ENCODE measurements around the gene DHRS12.
A peak's percentile ranks its signal among the peaks of the same experiment; 100 is the strongest.

DHRS12 gene, protein sequence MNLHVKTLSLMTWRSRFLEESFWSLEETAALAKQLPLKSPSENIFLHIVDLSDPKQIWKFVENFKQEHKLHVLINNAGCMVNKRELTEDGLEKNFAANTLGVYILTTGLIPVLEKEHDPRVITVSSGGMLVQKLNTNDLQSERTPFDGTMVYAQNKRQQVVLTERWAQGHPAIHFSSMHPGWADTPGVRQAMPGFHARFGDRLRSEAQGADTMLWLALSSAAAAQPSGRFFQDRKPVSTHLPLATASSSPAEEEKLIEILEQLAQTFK

DNA sequence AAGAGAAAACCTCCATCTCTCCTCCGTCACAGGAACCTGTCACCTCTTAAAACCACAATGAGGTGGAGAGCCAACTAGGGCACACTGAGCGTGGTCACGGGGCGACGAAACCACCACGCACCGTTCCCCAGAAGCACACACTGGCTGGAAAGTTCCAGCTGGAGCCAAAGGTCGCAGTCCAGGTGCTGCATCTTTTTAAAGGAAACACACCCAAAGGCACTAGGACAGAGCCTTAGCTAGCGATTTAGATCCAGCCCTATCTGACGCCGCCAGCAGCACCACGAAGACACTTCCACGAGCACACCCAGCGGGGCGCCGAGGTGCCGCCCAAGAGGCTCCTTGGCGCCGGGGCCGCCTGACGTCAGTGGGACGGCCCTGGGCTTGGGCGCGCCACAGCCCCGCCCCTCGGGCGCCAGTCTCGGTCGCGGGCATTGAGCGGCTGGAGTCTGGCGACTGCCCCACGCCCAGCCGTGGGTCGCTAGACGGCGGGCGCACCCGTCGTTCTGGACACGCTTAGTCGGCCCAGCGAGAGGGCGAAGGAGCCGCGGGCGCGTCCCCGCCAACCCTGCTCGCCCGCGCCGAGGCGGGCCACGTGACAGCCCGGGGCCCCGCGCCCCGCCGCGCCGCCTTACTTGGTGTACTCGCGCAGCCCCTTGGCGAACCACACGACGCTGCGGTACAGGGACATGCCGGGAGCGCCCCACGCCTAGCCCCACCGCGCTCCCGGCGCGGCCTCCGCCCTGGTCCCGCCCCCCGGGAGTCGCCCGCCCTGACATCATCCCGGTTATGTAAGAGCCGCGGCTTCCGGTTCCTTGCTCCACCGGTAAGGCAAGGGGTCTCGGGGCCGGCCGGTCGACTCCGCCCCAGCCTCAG lies at the start of gene DHRS12:
Gene DHRS12, minus strand, starts transcription at position 742 of the 873 bp plus-strand sequence. CDS start 4,504 bp downstream, outside the sequence.
- no peak for DNase-seq (ENCODE audit: low read depth)

- no peak for DNase-seq (ENCODE audit: low read depth)
Observed at GRCh38 chr13:51849145-51850101, 45.5 kb upstream of the DHRS12 start.

GRCh38 chr13:51848674-51849073 lies 44.7 kb upstream of the DHRS12 start:
- DNase-seq (ENCODE audit: low read depth): peak; percentile 25

DNA sequence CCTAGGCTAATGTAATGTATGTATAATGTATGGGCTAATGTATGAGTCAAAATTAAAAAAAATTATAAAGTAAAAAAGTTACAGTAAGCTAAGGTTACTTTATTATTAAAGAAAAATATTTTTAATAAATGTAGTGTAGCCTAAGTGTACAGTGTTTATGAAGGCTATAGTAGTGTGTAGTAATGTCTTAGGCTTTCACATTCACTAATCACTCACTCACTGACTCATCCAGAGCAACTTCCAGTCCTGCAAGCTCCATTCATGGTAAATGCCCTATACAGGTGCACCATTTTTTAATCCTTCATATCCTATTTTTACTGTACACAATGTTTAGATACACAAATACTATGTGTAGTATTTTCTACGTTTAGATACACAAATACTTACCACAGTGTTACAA lies 42.8 kb upstream of the DHRS12 start:
- no peak for DNase-seq (ENCODE audit: low read depth)

DNA sequence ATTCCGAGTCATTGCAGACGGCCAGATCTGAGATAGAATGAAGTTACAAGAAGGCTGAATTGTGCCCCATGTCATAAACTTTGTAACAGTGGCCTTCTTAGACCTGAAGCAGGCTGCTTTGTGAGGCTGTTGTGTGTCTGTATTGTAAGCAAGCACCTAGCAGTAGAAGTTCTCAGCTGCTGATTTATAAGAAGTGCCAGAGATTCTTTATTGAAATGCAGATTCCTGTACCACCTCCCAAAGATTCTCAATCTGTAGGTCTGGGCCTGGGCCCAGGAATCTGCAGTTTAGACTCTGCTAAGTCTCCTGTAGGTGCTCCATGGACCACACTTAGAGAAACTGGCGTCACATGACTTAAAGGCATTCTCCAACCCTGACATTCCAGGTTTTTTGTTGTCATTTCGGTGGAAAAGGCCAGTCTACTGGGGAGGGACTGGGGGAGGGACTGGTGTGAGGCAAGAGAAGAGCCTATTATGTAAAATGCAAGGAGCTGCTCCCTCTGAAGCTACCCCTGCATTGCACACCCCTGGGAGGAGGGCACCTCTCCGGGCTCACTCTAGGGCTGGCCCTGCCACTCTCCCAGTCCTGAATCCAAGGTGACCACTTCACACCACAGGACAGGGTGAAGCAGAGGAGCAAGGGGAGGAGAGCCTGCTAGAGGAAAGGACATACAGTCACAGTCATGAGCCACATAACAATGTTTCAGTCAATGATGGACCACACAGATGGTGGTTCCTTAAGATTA lies 41.8 kb upstream of the DHRS12 start:
- DNase-seq (ENCODE audit: low read depth): no peak

GRCh38 chr13:51844862-51845573 lies 41.1 kb upstream of the DHRS12 start, which contains the start of gene TMEM272:
TMEM272 (minus strand) TSS chr13:51845177; CDS start chr13:51838530, 6,647 bp downstream.
- no peak for DNase-seq (ENCODE audit: low read depth)

DNA sequence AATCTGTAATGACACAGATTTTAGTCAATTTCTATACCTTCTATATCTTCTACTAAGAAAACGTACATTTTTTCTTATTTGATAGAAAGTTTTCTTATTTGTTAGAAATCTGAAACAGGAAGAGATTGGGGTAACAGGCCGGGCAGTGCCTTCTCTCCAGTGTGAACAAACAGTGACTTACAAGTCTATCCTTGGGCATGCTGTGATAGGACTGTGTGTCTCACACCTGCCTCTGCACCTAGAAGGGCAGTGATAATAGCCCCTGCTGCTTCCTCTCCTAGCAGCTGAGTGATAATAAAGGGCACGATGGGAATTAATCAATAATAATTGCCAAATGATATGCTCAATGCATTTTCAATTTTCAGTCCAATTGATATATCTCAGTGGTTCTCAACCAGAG lies 39.6 kb upstream of the DHRS12 start:
- DNase-seq (ENCODE audit: low read depth): no peak

- DNase-seq (ENCODE audit: low read depth): no peak
Observed at GRCh38 chr13:51841732-51842131, 37.8 kb upstream of the DHRS12 start.

DNA sequence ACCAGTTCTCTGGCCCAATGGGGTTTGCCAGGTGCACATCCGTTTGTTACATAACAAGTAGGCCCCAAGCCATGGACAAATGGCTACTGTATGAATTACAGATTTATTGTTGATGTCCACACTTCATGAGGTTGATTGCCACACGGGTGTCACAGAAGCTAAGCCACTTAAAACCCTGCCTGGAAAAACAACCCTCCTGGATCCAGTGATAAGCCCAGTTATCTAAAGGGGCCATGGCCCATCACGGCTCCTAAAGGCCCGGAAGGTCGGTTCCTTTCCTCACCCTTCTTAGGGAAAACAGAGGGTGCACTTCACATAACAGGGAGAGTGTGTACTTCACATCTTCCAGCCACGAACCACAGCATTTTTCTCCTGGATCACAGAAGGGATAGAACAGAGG lies 37.0 kb upstream of the DHRS12 start:
- DNase-seq (ENCODE audit: low read depth): no peak

GRCh38 chr13:51839711-51840540 lies 36.0 kb upstream of the DHRS12 start:
- no peak for DNase-seq (ENCODE audit: low read depth)

GRCh38 chr13:51838240-51838846 lies 34.4 kb upstream of the DHRS12 start:
- peak; percentile 60 for DNase-seq (ENCODE audit: low read depth)

DNA sequence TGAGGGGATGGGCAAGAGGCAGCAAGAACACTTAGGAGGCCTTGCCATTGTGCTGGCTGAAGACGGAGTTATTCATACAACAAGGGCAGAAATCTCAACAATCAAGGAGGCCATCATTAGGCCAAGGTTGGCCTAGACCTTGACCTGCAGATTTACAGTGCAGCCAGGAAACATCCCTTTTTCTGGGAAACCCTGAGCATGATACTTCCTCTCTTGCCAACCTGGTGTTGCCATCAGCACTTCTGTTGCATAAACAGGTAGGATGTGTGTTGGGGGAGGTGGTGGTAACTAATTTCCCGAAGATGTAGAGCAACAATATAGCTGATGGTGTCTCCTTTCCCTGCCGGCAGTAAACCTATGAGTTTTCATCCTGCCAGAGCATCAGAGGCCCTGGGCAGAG lies 33.1 kb upstream of the DHRS12 start:
- DNase-seq (ENCODE audit: low read depth): no peak

DNA sequence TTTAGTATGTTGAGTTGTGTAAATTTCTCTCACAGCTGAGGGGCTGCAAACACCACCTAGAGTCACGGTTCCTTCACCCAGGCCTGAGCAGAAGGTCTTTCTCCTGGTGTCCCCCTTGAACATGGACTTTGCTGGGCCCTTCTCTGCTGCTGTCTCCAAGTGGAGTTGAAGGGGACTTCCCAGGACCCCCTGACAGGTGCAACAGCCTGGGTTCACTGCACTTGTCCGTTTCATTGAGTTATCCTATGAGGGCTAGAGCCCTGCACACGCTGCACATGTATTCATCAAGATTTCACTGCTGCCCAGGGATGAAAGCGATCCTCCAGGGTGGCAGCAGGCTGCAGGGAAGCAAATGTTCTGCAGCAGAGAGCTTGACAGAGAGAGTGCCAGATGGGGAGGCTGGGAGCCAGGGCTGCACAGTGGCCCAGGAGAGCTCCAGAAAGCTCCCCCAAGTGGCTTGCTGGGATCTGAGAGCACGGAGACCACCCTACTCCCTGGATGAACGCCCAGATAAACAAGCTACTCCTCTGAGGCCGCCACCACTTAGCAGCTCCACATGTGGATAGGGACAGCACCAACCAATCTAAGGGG lies 30.7 kb upstream of the DHRS12 start:
- no peak for DNase-seq (ENCODE audit: low read depth)

DNA sequence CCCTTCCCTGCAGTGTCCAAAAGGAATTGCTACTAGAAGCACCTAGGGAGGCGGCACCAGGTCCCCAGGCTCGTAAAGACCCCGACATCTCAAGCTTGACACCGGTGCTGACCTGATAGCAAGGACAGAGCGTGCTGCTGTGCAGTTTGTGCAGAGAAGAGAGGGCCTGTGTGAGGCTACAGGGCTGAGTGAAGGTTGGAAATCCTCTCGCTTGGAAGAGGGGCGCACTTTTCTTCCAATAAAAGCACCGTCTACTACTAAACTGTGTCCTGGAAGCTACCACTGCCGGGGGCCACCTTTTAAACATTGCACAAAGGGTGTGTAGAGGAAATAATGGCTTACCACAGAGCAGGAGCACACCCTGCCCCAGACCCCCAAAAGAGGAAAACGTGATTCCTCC lies 30.0 kb upstream of the DHRS12 start:
- no peak for DNase-seq (ENCODE audit: low read depth)

DNA sequence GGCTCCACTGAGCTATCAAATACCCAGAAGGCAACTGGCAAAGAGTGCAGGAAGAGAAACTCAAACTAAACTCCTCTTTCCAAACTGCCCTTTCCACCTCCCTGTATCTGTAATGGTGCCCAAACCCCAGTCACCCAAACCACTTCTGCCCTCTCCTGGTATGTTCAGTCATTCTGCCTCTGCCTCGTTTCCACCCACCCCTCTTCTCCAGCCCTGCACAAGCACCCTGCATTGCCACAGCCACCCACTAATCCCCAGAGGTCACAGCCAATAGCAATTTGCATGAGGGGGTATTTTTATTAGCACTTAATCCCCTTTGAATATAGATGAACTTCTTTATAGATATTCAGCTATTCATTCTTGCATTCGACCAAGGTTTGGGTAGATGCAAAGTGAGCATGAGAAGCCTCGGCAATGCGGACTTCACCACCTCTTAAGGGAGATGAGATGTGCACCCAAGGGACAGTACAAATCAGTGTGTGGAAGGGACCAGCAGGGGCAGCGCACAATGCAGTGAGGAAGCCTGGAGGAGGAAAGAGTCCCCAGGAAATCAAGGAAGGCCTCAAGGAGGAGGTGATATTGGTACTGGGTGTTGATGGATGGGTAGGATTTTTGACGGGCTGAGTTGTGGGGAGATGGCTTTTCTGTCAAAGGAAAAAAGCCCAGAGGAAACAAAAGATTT lies 28.6 kb upstream of the DHRS12 start:
- no peak for DNase-seq (ENCODE audit: low read depth)

- DNase-seq (ENCODE audit: low read depth): no peak
Observed at GRCh38 chr13:51831519-51831918, 27.6 kb upstream of the DHRS12 start.

DNA sequence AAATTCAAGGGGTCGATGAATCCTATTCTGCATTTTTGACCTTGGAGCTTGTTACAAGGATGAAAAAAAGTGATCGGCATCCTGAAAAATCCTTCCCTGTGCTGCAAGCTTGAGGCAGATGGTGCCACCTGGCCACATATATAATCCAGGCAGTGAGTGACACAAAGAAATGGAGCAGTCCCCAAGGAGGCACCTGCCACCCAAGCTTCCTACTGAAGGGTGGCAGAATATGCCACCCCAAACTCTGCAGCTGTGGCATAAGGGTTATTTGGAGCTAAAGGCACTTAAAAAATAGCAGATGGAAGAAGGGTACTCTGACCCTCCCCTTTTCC lies 25.6 kb upstream of the DHRS12 start:
- DNase-seq (ENCODE audit: low read depth): no peak

GRCh38 chr13:51828730-51829567 lies 25.0 kb upstream of the DHRS12 start:
- no peak for DNase-seq (ENCODE audit: low read depth)
